Measurements from ENCODE around the gene LIMS2.

LIMS2 gene

GRCh38 chr2:127619203-127619590 is 56.1 kb downstream of the LIMS2 start:
- no peak for DNase-seq

GRCh38 chr2:127618551-127619202 is 56.7 kb downstream of the LIMS2 start:
- DNase-seq, result no peak

GRCh38 chr2:127615511-127616166 is 59.7 kb downstream of the LIMS2 start:
- no peak for DNase-seq

GRCh38 chr2:127614731-127615130 is 60.6 kb downstream of the LIMS2 start:
- DNase-seq, result no peak

GRCh38 chr2:127614246-127614645 is 61.1 kb downstream of the LIMS2 start:
- no peak for DNase-seq

- no peak for DNase-seq
Measured at GRCh38 chr2:127612111-127612822, 63.1 kb downstream of the LIMS2 start.

GRCh38 chr2:127611076-127611925 is 64.0 kb downstream of the LIMS2 start:
- no peak for DNase-seq

GRCh38 chr2:127610561-127610960 is 64.8 kb downstream of the LIMS2 start:
- no peak for DNase-seq

GRCh38 chr2:127609818-127610217 is 65.5 kb downstream of the LIMS2 start:
- no peak for DNase-seq

GRCh38 chr2:127609031-127609751 is 66.1 kb downstream of the LIMS2 start:
- no peak for DNase-seq

GRCh38 chr2:127608061-127609030 is 67.0 kb downstream of the LIMS2 start:
- DNase-seq, result no peak

GRCh38 chr2:127607399-127607908 is 67.9 kb downstream of the LIMS2 start:
- no peak for DNase-seq

GRCh38 chr2:127606625-127607398 is 68.5 kb downstream of the LIMS2 start:
- no peak for DNase-seq

GRCh38 chr2:127605691-127606263 is 69.6 kb downstream of the LIMS2 start:
- DNase-seq, result no peak

GRCh38 chr2:127604986-127605385 is 70.3 kb downstream of the LIMS2 start:
- DNase-seq, result no peak

GRCh38 chr2:127599211-127599610 is 76.1 kb downstream of the LIMS2 start:
- no peak for DNase-seq

GRCh38 chr2:127598711-127599110 is 76.6 kb downstream of the LIMS2 start:
- no peak for DNase-seq

GRCh38 chr2:127597984-127598380 is 77.3 kb downstream of the LIMS2 start:
- DNase-seq, result no peak

GRCh38 chr2:127597046-127597983 is 78.0 kb downstream of the LIMS2 start:
- no peak for DNase-seq

All from CD4-positive, alpha-beta T cell treated with Interleukin-12 subunit alpha and Interleukin-12 subunit beta, for 1 hour (primary cell).